Skin of body (tissue), 2 donors: ENCODE measurements around the gene CADPS2. TPM values are rescaled to one million over a fixed set of nuclear protein-coding genes. Genes with fewer than 3 reads are reported as not detected.

Experiments
- DNase-seq: peaks from one replicate; lab custom pipeline; 2025; lab: John Stamatoyannopoulos, UW
- total RNA-seq: library from RNA; depleted of rRNA; stranded (reverse); fragments of >200 nt; gene quantifications from one replicate; pipeline ENCODE4 v1.2.3, GENCODE V29; 2014

The CADPS2 gene
- total RNA-seq, 1 donor from 2014 or later: 8.3 TPM

GRCh38 chr7:122314284-122314683, 572.0 kb downstream of the CADPS2 start:
- DNase-seq: no peak

GRCh38 chr7:122312789-122313188, 573.5 kb downstream of the CADPS2 start:
- DNase-seq: no peak

- DNase-seq: no peak
Observed at GRCh38 chr7:122311734-122312450, 574.4 kb downstream of the CADPS2 start.

GRCh38 chr7:122311050-122311700, 575.1 kb downstream of the CADPS2 start:
- DNase-seq: no peak

GRCh38 chr7:122310119-122311021, 575.9 kb downstream of the CADPS2 start:
- DNase-seq: no peak

GRCh38 chr7:122309421-122309820, 576.8 kb downstream of the CADPS2 start:
- DNase-seq: no peak

- DNase-seq: no peak
Observed at GRCh38 chr7:122307228-122307621, 579.0 kb downstream of the CADPS2 start.

- DNase-seq: no peak
Observed at GRCh38 chr7:122306320-122307227, 579.7 kb downstream of the CADPS2 start.

- DNase-seq: no peak
Observed at GRCh38 chr7:122305475-122306319, 580.6 kb downstream of the CADPS2 start.

- DNase-seq: no peak
Observed at GRCh38 chr7:122304996-122305421, 581.3 kb downstream of the CADPS2 start.

- no peak for DNase-seq
Observed at GRCh38 chr7:122304319-122304975, 581.8 kb downstream of the CADPS2 start, which contains the start of gene FEZF1. Gene FEZF1, minus strand, starts transcription at chr7:122304750. Its CDS starts 313 bp downstream, at chr7:122304437.

GRCh38 chr7:122303531-122304318, 582.5 kb downstream of the CADPS2 start:
- no peak for DNase-seq

- no peak for DNase-seq
Observed at GRCh38 chr7:122302761-122303530, 583.3 kb downstream of the CADPS2 start.

- DNase-seq: no peak
Observed at GRCh38 chr7:122301858-122302760, 584.2 kb downstream of the CADPS2 start.

GRCh38 chr7:122300956-122301833, 585.1 kb downstream of the CADPS2 start:
- no peak for DNase-seq
